ENCODE results near the gene PAK5. TPM values are rescaled to one million over a fixed set of nuclear protein-coding genes. Genes with fewer than 3 reads are reported as not detected.

PAK5 gene
- total and polyA plus RNA-seq, 2 of the 13 experiments (the other 11 are each of a cell fraction or from before 2014, with no cell fraction given): not detected

GRCh38 chr20:9677100-9677623 lies 161.7 kb downstream of the PAK5 start:
- TF ChIP-seq ZNF280D (CRISPR knock-in tag; IDR thresholded peaks at IDR 0.05) (no peak), NFE2L2 (IDR thresholded peaks at IDR 0.05; ENCODE audit: low read length) (peak; percentile 14; the same call in 1 of the 2 replicates), MEIS1 (CRISPR knock-in tag; IDR thresholded peaks at IDR 0.05; ENCODE audit: borderline replicate concordance) (no peak), ZNF552 (CRISPR knock-in tag; IDR thresholded peaks at IDR 0.05; ENCODE audit: borderline replicate concordance) (no peak), SOX6 (IDR thresholded peaks at IDR 0.05) (no peak), SOX6 (CRISPR knock-in tag; IDR thresholded peaks at IDR 0.05) (no peak), FOSL1 (CRISPR knock-in tag; IDR thresholded peaks at IDR 0.05; ENCODE audit: borderline replicate concordance) (no peak), ZBTB39 (CRISPR knock-in tag; IDR thresholded peaks at IDR 0.05) (no peak)
- in situ Hi-C loops (cut with HindIII; ENCODE audit: extremely low pct_ligation_motif_present, low pct_unique_long_range_greater_than_20kb) (no loop called here), intact Hi-C loops (cut with micrococcal nuclease; ENCODE audit: unreplicated experiment) (no loop called here)
- FAIRE-seq: no peak
- H3K9ac ChIP-seq (ENCODE audit: insufficient read depth, low read depth, low read length): no peak overlapping the region
- WGBS (ENCODE audit: low lambda C conversion rate): 3% methylated on average over 3 of the region's 3 CpGs
- no peaks in the 10 kb centered on the region for H3K4me1 ChIP-seq (ENCODE audit: insufficient read depth, low read length)
- CTCF ChIA-PET (ENCODE audit: low intra/inter-chr PET ratio, low total read pairs): no interaction called here
- no peak overlapping the region for H2AFZ ChIP-seq (ENCODE audit: low read length)
- H3K79me2 ChIP-seq (ENCODE audit: insufficient read depth, low read length): no peaks in the 10 kb centered on the region
- H3K4me3 ChIP-seq (replicated peaks in 1 of 3; ENCODE audit: insufficient read depth in 1 of 3, low read depth in 2 of 3, low read length in 3 of 3): no peak overlapping the region
- ATAC-seq: no peak
- BruUV-seq (replicated peaks): no TSS peak
- no peak overlapping the region for H3K4me2 ChIP-seq (ENCODE audit: low read depth, low read length)
- H3K36me3 ChIP-seq (replicated peaks in 1 of 2; ENCODE audit: control insufficient read depth in 1 of 2, insufficient read depth in 2 of 2, low read length in 2 of 2): no peaks in the 10 kb centered on the region
- DNase-seq (ENCODE audit: low spot score): no peak
- H3K9me3 ChIP-seq (ENCODE audit: low read length): no peaks in the 10 kb centered on the region
- no peaks in the 10 kb centered on the region for H3K27me3 ChIP-seq (ENCODE audit: control insufficient read depth in 1 of 2, insufficient read depth in 2 of 2, low read length in 2 of 2)
- H4K20me1 ChIP-seq (ENCODE audit: insufficient read depth, low read length): no peaks in the 10 kb centered on the region
- no peak overlapping the region for H3K27ac ChIP-seq (ENCODE audit: extremely low read length, insufficient read depth, low read length)
- POLR2A ChIA-PET: no interaction called here
